Activated CD4-positive, CD25-positive, alpha-beta regulatory T cell (primary cell): ENCODE results near the gene TRAF3IP1.

ENCODE experiments used
- DNase-seq, 4 experiments: peaks; one replicate each; lab custom pipeline; 2025; lab: John Stamatoyannopoulos, UW

TRAF3IP1 gene

GRCh38 chr2:238287737-238288649, 32.3 kb upstream of the TRAF3IP1 start, which contains the start of gene PER2:
PER2 (minus strand) TSS chr2:238288610; CDS start chr2:238277936, 10,674 bp downstream.
- DNase-seq: no peak

GRCh38 chr2:238288650-238289573, 31.4 kb upstream of the TRAF3IP1 start:
- peak; percentile 91 to 95 (median 95) for DNase-seq

GRCh38 chr2:238289574-238289973, 30.7 kb upstream of the TRAF3IP1 start:
- DNase-seq: no peak

- DNase-seq: no peak
Observed at GRCh38 chr2:238290091-238290509, 30.2 kb upstream of the TRAF3IP1 start.

- DNase-seq: no peak
Observed at GRCh38 chr2:238290715-238291549, 29.4 kb upstream of the TRAF3IP1 start.

GRCh38 chr2:238291550-238292281, 28.6 kb upstream of the TRAF3IP1 start:
- DNase-seq: no peak

GRCh38 chr2:238294046-238294392, 26.3 kb upstream of the TRAF3IP1 start:
- DNase-seq: no peak

GRCh38 chr2:238294393-238295143, 25.8 kb upstream of the TRAF3IP1 start:
- DNase-seq: no peak

GRCh38 chr2:238295144-238296112, 24.9 kb upstream of the TRAF3IP1 start:
- DNase-seq: no peak

- DNase-seq: no peak
Observed at GRCh38 chr2:238296638-238297457, 23.5 kb upstream of the TRAF3IP1 start.

- DNase-seq: no peak
Observed at GRCh38 chr2:238299803-238300202, 20.5 kb upstream of the TRAF3IP1 start.

GRCh38 chr2:238302087-238302486, 18.2 kb upstream of the TRAF3IP1 start:
- DNase-seq: no peak

- no peak for DNase-seq
Observed at GRCh38 chr2:238302751-238303150, 17.6 kb upstream of the TRAF3IP1 start.

GRCh38 chr2:238304116-238304515, 16.2 kb upstream of the TRAF3IP1 start:
- no peak for DNase-seq

GRCh38 chr2:238305092-238305862, 15.0 kb upstream of the TRAF3IP1 start:
- DNase-seq: no peak

GRCh38 chr2:238305965-238306671, 14.2 kb upstream of the TRAF3IP1 start:
- DNase-seq: no peak

GRCh38 chr2:238306672-238306998, 13.7 kb upstream of the TRAF3IP1 start:
- no peak for DNase-seq
